Stimulated activated CD4-positive, alpha-beta T cell treated with anti-CD3 and anti-CD28 coated beads, Interleukin-4, amount 100 ng/mL, for 1 hour (primary cell): Measurements from ENCODE around the gene KRTAP10-3.

Experiments
- DNase-seq: peaks from one replicate; pipeline ENCODE4 v3.0.0-alpha.2; 2020

KRTAP10-3 gene

DNA sequence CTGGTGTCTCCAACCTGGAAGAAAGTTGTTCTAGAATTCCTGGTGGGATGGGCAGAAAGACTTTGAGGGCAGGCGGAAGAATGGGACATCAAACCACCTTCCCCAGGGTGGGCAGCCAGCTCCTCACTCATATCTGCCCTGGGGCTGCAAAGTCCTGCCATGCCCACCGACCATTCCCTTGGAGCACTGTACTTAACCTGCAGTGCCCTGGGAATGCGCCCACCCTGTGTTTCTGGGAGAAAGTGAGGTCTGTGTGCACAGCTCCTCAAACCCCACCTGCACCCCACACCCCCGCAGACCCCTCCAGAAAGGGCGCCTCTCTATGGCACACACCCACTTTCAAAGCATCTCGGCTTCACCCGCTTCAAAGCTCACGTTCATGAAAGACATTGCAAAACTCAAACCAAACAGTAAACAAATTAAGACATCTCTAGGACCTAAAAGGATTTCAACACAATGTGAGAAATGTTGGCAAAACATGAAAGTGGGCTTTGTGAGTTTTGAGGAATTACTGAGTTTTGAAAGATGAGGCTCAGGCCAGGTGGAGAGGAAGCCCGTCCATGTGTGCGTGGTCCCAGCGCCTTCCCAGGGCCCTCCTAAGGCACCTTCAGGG is 43.7 kb downstream of the KRTAP10-3 start:
- no peak for DNase-seq

- no peak for DNase-seq
Observed at GRCh38 chr21:44514218-44514520, 44.4 kb downstream of the KRTAP10-3 start.

GRCh38 chr21:44513389-44514217 is 45.0 kb downstream of the KRTAP10-3 start:
- no peak for DNase-seq

GRCh38 chr21:44512496-44513388 is 45.9 kb downstream of the KRTAP10-3 start:
- DNase-seq = no peak

- DNase-seq = no peak
Observed at GRCh38 chr21:44511938-44512275, 46.7 kb downstream of the KRTAP10-3 start.

DNA sequence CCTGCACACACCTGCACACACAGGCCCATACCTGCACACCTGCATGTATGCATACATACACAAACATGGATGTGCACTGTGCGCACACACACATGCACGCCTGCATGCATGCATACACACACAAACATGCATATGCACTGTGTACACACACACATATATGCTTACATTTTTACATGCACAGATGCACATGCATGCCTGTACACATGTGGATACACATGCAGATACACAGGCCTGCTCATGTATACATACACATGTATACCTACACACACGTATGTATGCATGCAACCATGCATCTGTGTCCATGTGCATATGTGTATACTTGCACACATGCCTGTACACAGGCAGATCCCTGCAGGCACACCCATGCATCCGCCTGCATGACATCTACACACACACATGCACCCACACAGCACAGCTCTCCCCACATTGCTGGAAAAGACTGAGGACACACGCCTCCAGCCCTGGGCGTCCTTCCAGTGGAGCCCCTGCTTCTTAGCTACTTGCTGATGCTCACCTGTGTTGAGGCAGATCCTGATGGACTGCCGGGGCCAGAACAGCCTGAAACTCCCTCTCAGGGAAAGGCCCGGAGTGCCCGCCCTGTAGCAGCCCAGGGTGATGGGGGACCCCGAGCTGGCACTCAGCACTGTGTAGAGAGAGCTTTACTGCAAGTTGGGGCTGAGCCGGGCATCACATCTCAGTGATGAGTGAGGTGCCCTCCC is 47.2 kb downstream of the KRTAP10-3 start:
- DNase-seq = no peak

DNA sequence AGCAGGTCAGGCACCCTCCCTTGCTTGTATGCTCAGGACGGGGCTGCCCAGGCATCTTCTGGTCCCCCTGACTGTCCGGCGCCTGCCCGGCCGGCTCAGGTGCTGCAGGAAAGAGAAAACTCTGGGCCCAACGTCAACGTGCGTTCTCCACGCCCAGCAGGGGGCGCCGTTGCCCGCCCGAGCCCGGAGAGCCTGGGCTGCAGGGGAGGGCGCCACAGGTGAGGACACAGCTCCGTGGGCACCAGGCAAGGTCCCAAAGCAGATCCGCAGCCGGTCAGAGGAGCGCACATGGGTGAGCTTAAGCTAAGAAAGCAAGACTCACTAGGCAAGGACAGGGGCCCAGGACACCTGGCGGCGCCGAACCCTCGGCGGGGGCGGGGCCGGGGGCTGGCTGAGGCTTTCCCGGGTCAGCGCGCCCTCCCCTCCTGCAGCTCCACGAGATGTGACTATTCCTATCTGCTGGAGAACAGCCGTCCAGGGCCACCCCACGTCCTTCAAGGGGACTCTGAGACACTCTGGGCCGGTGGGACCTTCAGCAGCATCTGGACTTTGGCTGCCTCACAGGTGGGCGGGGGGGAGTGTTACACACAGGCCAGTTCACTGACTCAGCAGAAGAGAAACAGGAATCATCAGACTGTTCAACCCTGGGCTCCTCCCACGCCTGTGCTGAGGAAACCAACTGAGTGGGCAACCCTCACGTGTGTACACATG is 47.9 kb downstream of the KRTAP10-3 start:
- peak; percentile 82 for DNase-seq

DNA sequence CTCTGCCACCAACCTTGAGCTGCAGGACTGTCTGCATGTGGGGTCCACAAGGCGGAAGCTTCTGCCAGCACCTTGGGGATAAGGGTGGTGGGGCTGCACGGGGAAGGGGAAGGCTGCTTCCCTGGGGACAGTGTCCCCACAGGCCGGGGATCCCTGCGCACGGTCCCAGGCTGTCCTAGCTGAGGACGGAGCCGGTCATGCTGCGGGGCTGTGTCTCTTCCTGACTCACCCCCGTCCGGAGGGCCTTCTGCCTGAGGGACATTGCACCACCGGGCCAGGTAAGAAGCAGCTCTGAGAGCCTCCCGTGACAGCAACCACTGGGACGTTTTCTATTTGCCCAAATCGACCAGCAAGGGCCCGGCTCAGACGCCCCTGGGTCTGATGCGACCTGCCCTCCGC is 48.5 kb downstream of the KRTAP10-3 start:
- no peak for DNase-seq

DNA sequence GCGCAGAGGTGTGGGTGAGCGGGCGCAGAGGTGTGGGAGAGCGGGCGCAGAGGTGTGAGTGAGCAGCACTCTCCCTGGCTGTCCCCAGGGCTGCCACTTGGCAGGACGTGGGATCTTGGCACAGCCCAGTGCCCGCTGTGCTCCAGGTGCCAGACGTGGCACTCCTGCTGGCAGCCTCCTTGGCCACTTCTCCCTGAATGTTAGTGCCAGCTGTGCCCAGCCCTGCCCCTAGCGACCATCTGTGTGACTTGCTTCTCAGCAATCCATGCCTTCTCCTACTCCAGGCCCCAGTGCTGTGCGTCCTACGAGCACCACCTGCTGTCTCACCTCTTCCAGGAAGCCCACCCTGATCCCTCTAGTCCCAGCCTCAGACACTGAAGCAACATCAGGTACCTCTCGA is 49.1 kb downstream of the KRTAP10-3 start:
- no peak for DNase-seq

GRCh38 chr21:44508711-44509445 is 49.7 kb downstream of the KRTAP10-3 start:
- DNase-seq = no peak

DNA sequence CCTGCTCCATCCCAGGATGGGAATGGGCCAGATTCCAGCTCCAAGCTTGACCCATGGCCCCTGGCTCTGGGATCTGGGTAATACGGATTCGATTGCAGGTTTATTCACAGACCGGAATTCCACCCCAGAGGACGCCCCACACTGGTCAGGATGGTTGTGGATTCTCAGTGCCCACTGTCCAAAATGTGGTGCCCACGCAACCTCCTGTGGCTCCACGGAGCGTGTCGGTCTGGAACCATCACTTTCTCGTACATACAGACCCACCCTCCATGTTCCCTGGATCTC is 50.2 kb downstream of the KRTAP10-3 start:
- no peak for DNase-seq
